Tibial nerve (tissue), 4 donors: Measurements from ENCODE around the gene PPT1. TPM values are rescaled to one million over a fixed set of nuclear protein-coding genes. Genes with fewer than 3 reads are reported as not detected.
A peak's percentile ranks its signal among the peaks of the same experiment; 100 is the strongest.

Experiments used
- DNase-seq, 2 donors: peaks; one replicate each; pipeline ENCODE4 v3.0.0-alpha.2; 2019; ENCODE audit warnings: low spot score in 2 of 2
- H3K27ac ChIP-seq, 4 donors: fragments of 200-600 bp; sonication (generic) in 3 of 4; one replicate each; pipeline ENCODE4 v1.5.1; 2017 to 2019; ENCODE audit warnings: mild to moderate bottlenecking in 1 of 4
- H3K27me3 ChIP-seq, 2 donors: fragments of 200-600 bp; sonication (generic) in 1 of 2; one replicate each; pipeline versions ENCODE4 v1.5.1 to v1.6.0; 2017 to 2019
- H3K36me3 ChIP-seq, 3 donors: fragments of 200-600 bp; sonication (generic); one replicate each; pipeline ENCODE4 v1.5.1; 2018 to 2019
- H3K4me1 ChIP-seq, 4 donors: fragments of 200-600 bp; sonication (generic) in 3 of 4; one replicate each; pipeline ENCODE4 v1.5.1; 2017 to 2019
- H3K4me3 ChIP-seq, 4 donors: fragments of 200-600 bp; sonication (generic) in 3 of 4; one replicate each; pipeline ENCODE4 v1.5.1; 2017 to 2019; ENCODE audit warnings: mild to moderate bottlenecking in 1 of 4, moderate library complexity in 1 of 4
- H3K9me3 ChIP-seq, 4 donors: fragments of 200-600 bp; sonication (generic) in 3 of 4; one replicate each; pipeline ENCODE4 v1.5.1; 2017 to 2019
- CTCF ChIP-seq, 5 experiments: fragments of 200-600 bp in 3 of 5; fragments of 450-650 bp in 2 of 5; sonication (generic) in 3 of 5; IDR thresholded peaks; one replicate each; pipeline ENCODE4 v1.5.1; 2016 to 2019; ENCODE audit warnings: antibody characterized with exemption in 5 of 5, mild to moderate bottlenecking in 3 of 5, moderate library complexity in 2 of 5
- EP300 ChIP-seq, 2 donors: sonication (generic); formaldehyde crosslinking; IDR thresholded peaks; one replicate each; pipeline ENCODE4 v1.6.1; 2017; ENCODE audit warnings: antibody characterized with exemption in 2 of 2, mild to moderate bottlenecking in 1 of 2
- POLR2A ChIP-seq, 2 donors: fragments of 450-650 bp; IDR thresholded peaks; one replicate each; pipeline ENCODE4 v1.6.1; 2017; ENCODE audit warnings: antibody characterized with exemption in 2 of 2, mild to moderate bottlenecking in 2 of 2, moderate library complexity in 2 of 2
- WGBS, 2 donors: methylation state at CpG; one replicate each; pipeline ENCODE4 v1.1.5; 2018; 5-methylcytosine and 5-hydroxymethylcytosine counted together
- total RNA-seq, 4 donors: library from RNA; depleted of rRNA; stranded (reverse); fragments of >200 nt; gene quantifications; one replicate each; pipeline ENCODE4 v1.1.0, GENCODE V29; 2016

Gene PPT1
- total RNA-seq, 4 donors from 2014 or later, result 52.8 to 88.5 (median 58.7) TPM

GRCh38 chr1:40072142-40072541 lies 24.9 kb downstream of the PPT1 start:
- H3K4me1 ChIP-seq, result peaks cover 0 to 14% (median 5%) of the 10 kb centered on the region in 4 donors
- no peak overlapping the region for H3K4me3 ChIP-seq
- no peak for DNase-seq
- H3K27ac ChIP-seq, result no peak overlapping the region
- TF ChIP-seq EP300 (IDR thresholded peaks at IDR 0.05) (no peak), POLR2A (IDR thresholded peaks at IDR 0.05) (no peak), CTCF (IDR thresholded peaks at IDR 0.05) (no peak)
- H3K9me3 ChIP-seq, result no peaks in the 10 kb centered on the region
- no peaks in the 10 kb centered on the region for H3K27me3 ChIP-seq
- peaks cover 3 to 82% (median 52%) of the 10 kb centered on the region in 3 donors for H3K36me3 ChIP-seq

DNA sequence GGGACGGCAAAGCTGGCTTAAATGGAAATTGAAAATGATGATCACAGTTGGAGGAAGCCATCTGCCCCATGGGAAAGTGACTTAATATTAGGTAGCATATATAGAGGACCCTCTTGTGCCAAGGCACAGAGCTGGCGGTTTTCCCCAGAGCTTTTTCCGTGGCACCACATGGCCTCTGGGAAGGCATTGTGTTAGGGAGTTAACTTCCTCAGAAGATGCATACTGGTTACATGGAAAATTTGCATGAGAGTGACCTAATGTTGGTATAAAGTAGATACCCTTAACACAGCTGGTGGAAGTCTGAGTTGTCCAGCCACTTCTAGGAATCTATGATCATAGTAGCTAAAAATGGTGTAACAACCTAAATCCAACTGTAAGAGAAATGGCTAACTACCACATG lies 29.2 kb downstream of the PPT1 start:
- DNase-seq, result no peak
- H3K27me3 ChIP-seq, result no peaks in the 10 kb centered on the region
- no peak overlapping the region for H3K4me3 ChIP-seq
- TF ChIP-seq POLR2A (IDR thresholded peaks at IDR 0.05) (no peak), EP300 (IDR thresholded peaks at IDR 0.05) (no peak), CTCF (IDR thresholded peaks at IDR 0.05) (no peak)
- peaks cover 0 to 23% (median 9%) of the 10 kb centered on the region in 4 donors for H3K4me1 ChIP-seq
- H3K9me3 ChIP-seq, result no peaks in the 10 kb centered on the region
- H3K36me3 ChIP-seq, result peaks cover 3 to 100% (median 70%) of the 10 kb centered on the region in 3 donors
- no peak overlapping the region for H3K27ac ChIP-seq
- 80 to 90% methylated on average over 3 of the region's 3 CpGs for WGBS, 2 donors

DNA sequence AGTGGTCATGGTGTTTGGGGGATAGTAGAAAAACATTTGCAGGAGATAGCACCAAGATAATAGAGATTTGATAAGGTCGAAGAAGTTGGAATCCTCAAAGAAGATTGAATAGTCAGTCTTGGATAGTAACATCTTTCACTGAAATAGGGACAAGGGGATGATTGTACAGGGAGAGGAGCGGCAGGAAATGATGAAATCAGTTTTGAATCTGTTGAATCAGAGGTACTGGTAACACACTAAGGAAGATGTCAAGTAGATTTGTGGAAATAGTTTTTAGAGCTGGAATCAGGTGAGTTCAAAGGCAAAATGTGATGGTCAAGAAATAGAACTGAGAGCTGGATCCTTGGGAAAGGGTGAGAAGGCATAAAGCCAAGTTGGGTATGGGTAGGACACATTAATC lies 30.0 kb downstream of the PPT1 start:
- 61 to 64% methylated on average over 2 of the region's 2 CpGs for WGBS, 2 donors
- Histone ChIP-seq H3K36me3 (peaks cover 3 to 100% (median 70%) of the 10 kb centered on the region in 3 donors), H3K27ac (peak overlapping the region in 1 of 4 donors; percentile 25), H3K4me1 (peaks cover 0 to 23% (median 11%) of the 10 kb centered on the region in 4 donors), H3K9me3 (no peaks in the 10 kb centered on the region), H3K4me3 (no peak overlapping the region), H3K27me3 (no peaks in the 10 kb centered on the region)
- DNase-seq, result no peak
- TF ChIP-seq POLR2A (IDR thresholded peaks at IDR 0.05) (no peak), CTCF (IDR thresholded peaks at IDR 0.05) (no peak), EP300 (IDR thresholded peaks at IDR 0.05) (no peak)

DNA sequence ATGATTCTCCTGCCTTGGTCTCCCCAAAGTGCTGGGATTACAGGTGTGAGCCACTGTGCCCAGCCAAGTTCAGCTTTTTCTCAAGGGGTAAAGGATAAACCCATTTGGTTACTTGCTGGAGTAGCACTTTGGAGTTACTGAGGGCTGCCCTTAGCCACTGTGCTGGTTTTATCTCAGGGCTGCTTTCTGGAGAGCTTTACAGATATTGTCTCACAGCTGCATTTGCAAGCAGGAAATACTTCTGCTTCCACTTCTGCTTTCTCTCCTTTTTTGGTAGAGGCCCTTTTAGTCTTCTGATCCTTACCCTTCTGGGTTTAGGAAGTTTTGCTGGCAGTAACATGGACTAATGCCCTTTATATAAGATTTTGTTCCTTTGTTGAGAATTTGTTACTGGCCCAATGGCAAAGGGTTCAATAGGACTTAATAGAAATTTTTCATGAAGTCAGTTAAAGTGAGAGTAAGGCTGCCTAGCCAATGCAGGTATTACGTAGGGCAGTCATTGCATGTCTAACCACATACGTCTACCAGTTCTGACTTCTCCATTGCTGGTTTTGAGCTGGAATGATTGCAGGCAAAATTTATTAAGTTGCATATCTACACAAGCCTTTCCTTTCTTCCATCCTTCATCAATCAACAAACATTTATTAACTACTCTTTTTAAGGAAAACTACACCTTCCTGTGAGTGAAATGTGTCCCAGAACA lies 32.1 kb downstream of the PPT1 start:
- H3K9me3 ChIP-seq, result no peaks in the 10 kb centered on the region
- H3K4me3 ChIP-seq, result no peak overlapping the region
- WGBS, 2 donors, result 80 to 87% methylated on average over 2 of the region's 2 CpGs
- TF ChIP-seq CTCF (IDR thresholded peaks at IDR 0.05) (no peak), EP300 (IDR thresholded peaks at IDR 0.05) (no peak), POLR2A (IDR thresholded peaks at IDR 0.05) (no peak)
- peak overlapping the region in 1 of 4 donors; percentile 48 for H3K27ac ChIP-seq
- no peaks in the 10 kb centered on the region for H3K27me3 ChIP-seq
- peaks cover 0 to 40% (median 23%) of the 10 kb centered on the region in 4 donors for H3K4me1 ChIP-seq
- peaks cover 3 to 98% (median 50%) of the 10 kb centered on the region in 3 donors for H3K36me3 ChIP-seq
- no peak for DNase-seq

DNA sequence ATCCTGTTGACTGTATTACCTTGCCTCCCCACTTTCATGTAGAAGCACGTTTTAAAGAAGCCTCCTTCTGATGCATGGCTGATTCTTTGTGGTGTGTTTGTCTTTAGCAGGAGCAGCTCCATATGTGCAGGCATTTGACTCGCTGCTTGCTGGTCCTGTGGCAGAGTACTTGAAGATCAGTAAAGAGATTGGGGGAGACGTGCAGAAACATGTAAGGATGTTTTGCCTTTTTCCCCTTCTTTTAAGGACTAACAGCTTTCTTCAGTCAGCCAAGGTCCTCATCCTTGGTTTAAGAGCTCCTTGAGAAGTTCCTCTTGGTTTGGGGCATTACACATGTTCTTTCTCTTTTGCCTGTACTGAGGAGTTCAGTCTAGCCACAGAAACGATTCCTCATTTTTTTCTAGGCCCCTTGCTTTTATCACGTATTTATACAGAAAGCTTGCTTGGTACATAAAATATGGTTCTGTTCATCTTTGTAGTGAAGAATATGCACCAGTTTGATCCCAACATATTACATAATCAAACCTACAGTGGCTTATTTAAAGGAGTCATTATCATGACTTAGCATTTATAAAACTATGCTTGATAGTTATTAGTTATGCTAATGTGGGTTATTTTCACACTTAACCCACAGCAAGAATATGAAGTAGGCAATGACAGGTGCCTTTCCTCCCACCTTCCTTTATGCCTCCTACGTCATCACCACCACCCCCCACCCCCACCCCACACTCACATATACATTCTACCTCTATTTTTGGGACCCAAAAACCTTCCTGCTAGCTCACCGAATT lies 36.9 kb downstream of the PPT1 start:
- H3K4me3 ChIP-seq, result no peak overlapping the region
- TF ChIP-seq EP300 (IDR thresholded peaks at IDR 0.05) (no peak), CTCF (IDR thresholded peaks at IDR 0.05) (no peak), POLR2A (IDR thresholded peaks at IDR 0.05) (no peak)
- peaks cover 0 to 74% (median 48%) of the 10 kb centered on the region in 4 donors for H3K4me1 ChIP-seq
- DNase-seq, result no peak
- H3K9me3 ChIP-seq, result no peaks in the 10 kb centered on the region
- WGBS, 2 donors, result 54 to 65% methylated on average over 7 of the region's 7 CpGs
- peaks cover 0 to 61% (median 11%) of the 10 kb centered on the region in 3 donors for H3K36me3 ChIP-seq
- no peaks in the 10 kb centered on the region for H3K27me3 ChIP-seq
- H3K27ac ChIP-seq, result peak overlapping the region in 3 of 4 donors; percentile 50 to 67 (median 53)
